HEK293 (cell line): Measurements from ENCODE around the gene MEI4.

Experiments
- CTCF ChIP-seq: fragments of 450-650 bp; formaldehyde crosslinking; IDR thresholded peaks from 2 replicates; pipeline ENCODE4 v1.5.1; 2016; ENCODE audit warnings: missing biosample characterization, missing genetic modification characterization
- KLF17 ChIP-seq: fragments of 450-650 bp; formaldehyde crosslinking; IDR thresholded peaks from 2 replicates; pipeline ENCODE4 v1.5.1; 2016; ENCODE audit warnings: missing biosample characterization, missing genetic modification characterization
- TCF7L2 ChIP-seq: IDR thresholded peaks from 2 replicates; pipeline ENCODE4 v1.6.1; 2011; ENCODE audit warnings: low read depth, mild to moderate bottlenecking, inconsistent platforms, low read length, moderate library complexity, borderline replicate concordance

DNA sequence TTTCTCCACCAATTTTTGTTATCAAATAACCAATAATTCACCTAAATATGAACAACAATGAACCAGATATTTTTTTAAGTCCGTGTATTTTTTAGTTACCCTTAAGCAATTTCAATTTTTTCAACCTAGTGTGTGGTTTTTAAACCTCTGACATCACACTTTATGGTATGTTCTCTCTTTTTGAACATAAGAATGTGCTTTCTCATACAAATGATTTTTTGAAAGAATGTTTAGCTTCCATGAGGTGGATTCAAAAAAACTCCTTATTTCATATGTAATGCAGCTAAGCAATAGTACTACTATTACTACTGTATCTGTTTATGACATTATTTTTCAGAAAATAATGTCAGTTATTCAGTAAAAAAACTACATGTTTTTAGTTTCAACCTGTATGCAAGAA lies 19.4 kb upstream of the MEI4 start:
- no peak for TF ChIP-seq CTCF
- no peak for TF ChIP-seq KLF17 (tag by site-specific recombination)
- no peak for TF ChIP-seq TCF7L2
